ENCODE results near the gene ZIC2. TPM values are rescaled to one million over a fixed set of nuclear protein-coding genes. Genes with fewer than 3 reads are reported as not detected.

The ZIC2 gene
- total RNA-seq, 1 donor from 2014 or later: 1.8 TPM

DNA sequence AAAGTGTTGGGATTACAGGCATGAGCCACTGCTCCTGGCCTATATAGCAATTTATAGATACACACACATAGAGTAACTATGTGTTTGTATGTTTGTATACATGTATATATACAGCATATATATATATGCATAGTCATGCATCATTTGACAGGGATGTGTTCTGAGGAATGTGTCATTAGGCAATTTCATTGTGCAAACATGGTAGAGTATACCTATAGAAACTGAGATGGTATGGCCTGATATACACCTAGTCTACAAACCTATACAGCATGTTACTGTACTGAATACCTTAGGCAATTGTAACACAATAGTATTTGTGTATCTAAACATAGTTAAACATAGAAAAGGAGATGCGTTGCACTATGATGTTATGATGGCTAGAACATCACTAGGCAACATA, 54.4 kb downstream of the ZIC2 start:
- Histone ChIP-seq H3K9ac (ENCODE audit: low read length) (no peak overlapping the region), H3K27me3 (ENCODE audit: insufficient read depth, low read length) (no peaks in the 10 kb centered on the region), H3K9me3 (ENCODE audit: insufficient read depth, low read depth, low read length) (no peaks in the 10 kb centered on the region), H4K20me1 (ENCODE audit: insufficient read depth, low read length) (no peaks in the 10 kb centered on the region), H3K27ac (ENCODE audit: low read depth, low read length) (no peak overlapping the region), H3K4me1 (ENCODE audit: insufficient read depth, low read length) (no peaks in the 10 kb centered on the region), H3K4me2 (ENCODE audit: low read length) (no peak overlapping the region), H3K79me2 (ENCODE audit: insufficient read depth, low read length) (no peaks in the 10 kb centered on the region), H2AFZ (ENCODE audit: low read depth, low read length) (no peak overlapping the region), H3K4me3 (ENCODE audit: insufficient read depth, low read depth, low read length) (no peak overlapping the region), H3K36me3 (ENCODE audit: insufficient read depth, low read length) (no peaks in the 10 kb centered on the region)
- no peak overlapping the region for H3K27ac Mint-ChIP-seq (ENCODE audit: unreplicated experiment)
- DNase-seq (ENCODE audit: low read depth) (no peak), FAIRE-seq (no peak)
- no peaks in the 10 kb centered on the region for H3K9me3 Mint-ChIP-seq (ENCODE audit: unreplicated experiment)
- no peaks in the 10 kb centered on the region for H3K27me3 Mint-ChIP-seq (ENCODE audit: low read depth, unreplicated experiment)
- peaks cover 8% of the 10 kb centered on the region for H3K4me1 Mint-ChIP-seq (ENCODE audit: low read depth, unreplicated experiment)
- no peak overlapping the region for H3K4me3 Mint-ChIP-seq (ENCODE audit: unreplicated experiment)
- no peaks in the 10 kb centered on the region for H3K36me3 Mint-ChIP-seq (ENCODE audit: low read depth, unreplicated experiment)
- TF ChIP-seq EZH2 (IDR thresholded peaks at IDR 0.05; ENCODE audit: insufficient read depth, low read length): no peak
- TF ChIP-seq, protein P1, sequence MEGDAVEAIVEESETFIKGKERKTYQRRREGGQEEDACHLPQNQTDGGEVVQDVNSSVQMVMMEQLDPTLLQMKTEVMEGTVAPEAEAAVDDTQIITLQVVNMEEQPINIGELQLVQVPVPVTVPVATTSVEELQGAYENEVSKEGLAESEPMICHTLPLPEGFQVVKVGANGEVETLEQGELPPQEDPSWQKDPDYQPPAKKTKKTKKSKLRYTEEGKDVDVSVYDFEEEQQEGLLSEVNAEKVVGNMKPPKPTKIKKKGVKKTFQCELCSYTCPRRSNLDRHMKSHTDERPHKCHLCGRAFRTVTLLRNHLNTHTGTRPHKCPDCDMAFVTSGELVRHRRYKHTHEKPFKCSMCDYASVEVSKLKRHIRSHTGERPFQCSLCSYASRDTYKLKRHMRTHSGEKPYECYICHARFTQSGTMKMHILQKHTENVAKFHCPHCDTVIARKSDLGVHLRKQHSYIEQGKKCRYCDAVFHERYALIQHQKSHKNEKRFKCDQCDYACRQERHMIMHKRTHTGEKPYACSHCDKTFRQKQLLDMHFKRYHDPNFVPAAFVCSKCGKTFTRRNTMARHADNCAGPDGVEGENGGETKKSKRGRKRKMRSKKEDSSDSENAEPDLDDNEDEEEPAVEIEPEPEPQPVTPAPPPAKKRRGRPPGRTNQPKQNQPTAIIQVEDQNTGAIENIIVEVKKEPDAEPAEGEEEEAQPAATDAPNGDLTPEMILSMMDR (IDR thresholded peaks at IDR 0.05; ENCODE audit: insufficient read depth, low read depth, low read length): no peak

Other genes with a start within 250 kb of the ZIC2 start
- 0.17 and 0.27 TPM in 2 replicates for gene ZIC5, start 10.0 kb upstream of the ZIC2 start, total RNA-seq
- gene PCCA, start 107.3 kb downstream of the ZIC2 start, total RNA-seq: 11.3 and 13.9 TPM in 2 replicates

All from astrocyte (in vitro differentiated cells and primary cell).